ENCODE results near the gene ARL16.

DNA sequence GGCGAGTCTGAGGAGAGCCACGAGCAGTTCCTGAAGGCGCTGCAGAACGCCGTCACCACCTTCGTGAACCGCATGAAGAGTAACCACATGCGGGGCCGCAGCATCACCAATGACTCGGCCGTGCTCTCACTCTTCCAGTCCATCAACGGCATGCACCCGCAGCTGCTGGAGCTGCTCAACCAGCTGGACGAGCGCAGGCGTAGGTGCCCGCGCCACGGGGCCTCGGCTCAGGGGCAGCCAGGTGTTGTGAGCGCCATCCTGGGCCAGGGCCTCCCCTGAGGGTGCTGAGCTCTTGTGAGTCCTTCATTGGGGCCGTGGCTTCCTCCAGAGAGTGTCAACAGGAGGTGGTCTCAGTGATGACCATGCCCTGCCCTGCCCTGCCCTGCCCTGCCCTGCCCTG, 12.2 kb upstream of the ARL16 start:
- TF ChIP-seq, protein P1, sequence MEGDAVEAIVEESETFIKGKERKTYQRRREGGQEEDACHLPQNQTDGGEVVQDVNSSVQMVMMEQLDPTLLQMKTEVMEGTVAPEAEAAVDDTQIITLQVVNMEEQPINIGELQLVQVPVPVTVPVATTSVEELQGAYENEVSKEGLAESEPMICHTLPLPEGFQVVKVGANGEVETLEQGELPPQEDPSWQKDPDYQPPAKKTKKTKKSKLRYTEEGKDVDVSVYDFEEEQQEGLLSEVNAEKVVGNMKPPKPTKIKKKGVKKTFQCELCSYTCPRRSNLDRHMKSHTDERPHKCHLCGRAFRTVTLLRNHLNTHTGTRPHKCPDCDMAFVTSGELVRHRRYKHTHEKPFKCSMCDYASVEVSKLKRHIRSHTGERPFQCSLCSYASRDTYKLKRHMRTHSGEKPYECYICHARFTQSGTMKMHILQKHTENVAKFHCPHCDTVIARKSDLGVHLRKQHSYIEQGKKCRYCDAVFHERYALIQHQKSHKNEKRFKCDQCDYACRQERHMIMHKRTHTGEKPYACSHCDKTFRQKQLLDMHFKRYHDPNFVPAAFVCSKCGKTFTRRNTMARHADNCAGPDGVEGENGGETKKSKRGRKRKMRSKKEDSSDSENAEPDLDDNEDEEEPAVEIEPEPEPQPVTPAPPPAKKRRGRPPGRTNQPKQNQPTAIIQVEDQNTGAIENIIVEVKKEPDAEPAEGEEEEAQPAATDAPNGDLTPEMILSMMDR (IDR thresholded peaks at IDR 0.05): no peak
- TF ChIP-seq, protein P2, sequence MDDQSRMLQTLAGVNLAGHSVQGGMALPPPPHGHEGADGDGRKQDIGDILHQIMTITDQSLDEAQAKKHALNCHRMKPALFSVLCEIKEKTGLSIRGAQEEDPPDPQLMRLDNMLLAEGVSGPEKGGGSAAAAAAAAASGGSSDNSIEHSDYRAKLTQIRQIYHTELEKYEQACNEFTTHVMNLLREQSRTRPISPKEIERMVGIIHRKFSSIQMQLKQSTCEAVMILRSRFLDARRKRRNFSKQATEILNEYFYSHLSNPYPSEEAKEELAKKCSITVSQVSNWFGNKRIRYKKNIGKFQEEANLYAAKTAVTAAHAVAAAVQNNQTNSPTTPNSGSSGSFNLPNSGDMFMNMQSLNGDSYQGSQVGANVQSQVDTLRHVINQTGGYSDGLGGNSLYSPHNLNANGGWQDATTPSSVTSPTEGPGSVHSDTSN (IDR thresholded peaks at IDR 0.05): no peak
- TF ChIP-seq, protein P3, sequence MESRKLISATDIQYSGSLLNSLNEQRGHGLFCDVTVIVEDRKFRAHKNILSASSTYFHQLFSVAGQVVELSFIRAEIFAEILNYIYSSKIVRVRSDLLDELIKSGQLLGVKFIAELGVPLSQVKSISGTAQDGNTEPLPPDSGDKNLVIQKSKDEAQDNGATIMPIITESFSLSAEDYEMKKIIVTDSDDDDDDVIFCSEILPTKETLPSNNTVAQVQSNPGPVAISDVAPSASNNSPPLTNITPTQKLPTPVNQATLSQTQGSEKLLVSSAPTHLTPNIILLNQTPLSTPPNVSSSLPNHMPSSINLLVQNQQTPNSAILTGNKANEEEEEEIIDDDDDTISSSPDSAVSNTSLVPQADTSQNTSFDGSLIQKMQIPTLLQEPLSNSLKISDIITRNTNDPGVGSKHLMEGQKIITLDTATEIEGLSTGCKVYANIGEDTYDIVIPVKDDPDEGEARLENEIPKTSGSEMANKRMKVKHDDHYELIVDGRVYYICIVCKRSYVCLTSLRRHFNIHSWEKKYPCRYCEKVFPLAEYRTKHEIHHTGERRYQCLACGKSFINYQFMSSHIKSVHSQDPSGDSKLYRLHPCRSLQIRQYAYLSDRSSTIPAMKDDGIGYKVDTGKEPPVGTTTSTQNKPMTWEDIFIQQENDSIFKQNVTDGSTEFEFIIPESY (IDR thresholded peaks at IDR 0.05; ENCODE audit: borderline replicate concordance, low read depth): no peak
